Spinal cord (tissue), 10 donors: ENCODE measurements around the gene CNGA4. TPM values are rescaled to one million over a fixed set of nuclear protein-coding genes. Genes with fewer than 3 reads are reported as not detected.

Experiments used
- DNase-seq, 6 donors: peaks; one replicate each; pipeline versions ENCODE4 v3.0.0 to v3.0.0-alpha.2; 2013 to 2015; ENCODE audit warnings: low spot score in 6 of 6, low read depth in 4 of 6
- H3K27ac ChIP-seq: one replicate; pipeline ENCODE4 v1.5.1; 2013; ENCODE audit warnings: low read depth, low read length, control low read depth
- H3K27me3 ChIP-seq: one replicate; pipeline ENCODE4 v1.6.1; 2013; ENCODE audit warnings: low read length; ENCODE audit not compliant: control insufficient read depth, insufficient read depth
- H3K36me3 ChIP-seq: one replicate; pipeline ENCODE4 v1.6.1; 2013; ENCODE audit warnings: low read length; ENCODE audit not compliant: control insufficient read depth, insufficient read depth
- H3K4me1 ChIP-seq: one replicate; pipeline ENCODE4 v1.6.1; 2013; ENCODE audit warnings: low read length; ENCODE audit not compliant: control insufficient read depth, insufficient read depth
- H3K4me3 ChIP-seq: one replicate; pipeline ENCODE4 v1.5.1; 2013; ENCODE audit warnings: low read depth, low read length, control low read depth
- H3K9me3 ChIP-seq: one replicate; pipeline ENCODE4 v1.6.1; 2013; ENCODE audit warnings: low read length; ENCODE audit not compliant: control insufficient read depth, insufficient read depth
- WGBS: methylation state at CpG from one replicate; pipeline ENCODE4 v1.1.5; 2013; ENCODE audit warnings: missing lambda C conversion rate; ENCODE audit not compliant: insufficient coverage; 5-methylcytosine and 5-hydroxymethylcytosine counted together
- polyA plus RNA-seq, 2 donors: library from polyadenylated mRNA; unstranded; fragments of 120-200 nt; gene quantifications; one replicate each; pipeline ENCODE4 v1.2.1, GENCODE V29; 2013; ENCODE audit not compliant: insufficient read length in 2 of 2
- total RNA-seq, 2 donors: library from RNA; depleted of rRNA in 1 of 2; stranded (reverse); fragments of 120-200 nt in 1 of 2; fragments of >200 nt in 1 of 2; gene quantifications; one replicate each; pipeline versions ENCODE4 v1.2.3 to v1.2.4, GENCODE V29; 2013 to 2014
- donor health status: healthy.

The CNGA4 gene
- total and polyA plus RNA-seq, 4 donors, result 0.20 to 0.78 (median 0.53) TPM

GRCh38 chr11:6223854-6224253 is 15.0 kb upstream of the CNGA4 start:
- H3K27me3 ChIP-seq, result no peaks in the 10 kb centered on the region
- H3K9me3 ChIP-seq, result no peaks in the 10 kb centered on the region
- H3K4me1 ChIP-seq, result no peaks in the 10 kb centered on the region
- peaks cover 30% of the 10 kb centered on the region for H3K36me3 ChIP-seq
- H3K4me3 ChIP-seq, result no peak overlapping the region
- H3K27ac ChIP-seq, result no peak overlapping the region
- WGBS, result 97% methylated on average over 17 of the region's 17 CpGs
- no peak for DNase-seq

GRCh38 chr11:6224421-6224820 is 14.5 kb upstream of the CNGA4 start:
- Histone ChIP-seq H3K27me3 (no peaks in the 10 kb centered on the region), H3K4me3 (no peak overlapping the region), H3K36me3 (peaks cover 28% of the 10 kb centered on the region), H3K27ac (no peak overlapping the region), H3K4me1 (no peaks in the 10 kb centered on the region), H3K9me3 (no peaks in the 10 kb centered on the region)
- 96% methylated on average over 3 of the region's 3 CpGs for WGBS
- DNase-seq, result no peak

GRCh38 chr11:6225024-6225423 is 13.9 kb upstream of the CNGA4 start:
- no peaks in the 10 kb centered on the region for H3K4me1 ChIP-seq
- no peaks in the 10 kb centered on the region for H3K9me3 ChIP-seq
- WGBS, result 91% methylated on average over 1 of the region's 1 CpG
- no peak overlapping the region for H3K27ac ChIP-seq
- no peak overlapping the region for H3K4me3 ChIP-seq
- peaks cover 28% of the 10 kb centered on the region for H3K36me3 ChIP-seq
- no peaks in the 10 kb centered on the region for H3K27me3 ChIP-seq
- DNase-seq, result no peak

GRCh38 chr11:6225896-6226295 is 13.0 kb upstream of the CNGA4 start:
- H3K9me3 ChIP-seq, result no peaks in the 10 kb centered on the region
- H3K4me1 ChIP-seq, result no peaks in the 10 kb centered on the region
- WGBS, result no CpG with 5 or more reads among the region's 2 CpGs
- H3K27ac ChIP-seq, result no peak overlapping the region
- H3K27me3 ChIP-seq, result no peaks in the 10 kb centered on the region
- H3K36me3 ChIP-seq, result peaks cover 28% of the 10 kb centered on the region
- no peak for DNase-seq
- no peak overlapping the region for H3K4me3 ChIP-seq

GRCh38 chr11:6228520-6228919 is 10.4 kb upstream of the CNGA4 start:
- no peak overlapping the region for H3K4me3 ChIP-seq
- peaks cover 10% of the 10 kb centered on the region for H3K36me3 ChIP-seq
- no peaks in the 10 kb centered on the region for H3K27me3 ChIP-seq
- 80% methylated on average over 1 of the region's 3 CpGs for WGBS
- H3K4me1 ChIP-seq, result no peaks in the 10 kb centered on the region
- no peaks in the 10 kb centered on the region for H3K9me3 ChIP-seq
- no peak overlapping the region for H3K27ac ChIP-seq
- DNase-seq, result no peak

GRCh38 chr11:6229911-6230310 is 9.0 kb upstream of the CNGA4 start:
- Histone ChIP-seq H3K27me3 (no peaks in the 10 kb centered on the region), H3K36me3 (no peaks in the 10 kb centered on the region), H3K4me1 (peaks cover 5% of the 10 kb centered on the region), H3K4me3 (no peak overlapping the region), H3K9me3 (no peaks in the 10 kb centered on the region), H3K27ac (no peak overlapping the region)
- no peak for DNase-seq
- WGBS, result no CpG with 5 or more reads among the region's 2 CpGs

- H3K27me3 ChIP-seq, result no peaks in the 10 kb centered on the region
- peaks cover 12% of the 10 kb centered on the region for H3K4me1 ChIP-seq
- no peaks in the 10 kb centered on the region for H3K9me3 ChIP-seq
- H3K36me3 ChIP-seq, result no peaks in the 10 kb centered on the region
- H3K4me3 ChIP-seq, result no peak overlapping the region
- H3K27ac ChIP-seq, result no peak overlapping the region
- DNase-seq, result no peak
Observed at GRCh38 chr11:6232899-6233298, 6.0 kb upstream of the CNGA4 start.

GRCh38 chr11:6233984-6234386 is 4.9 kb upstream of the CNGA4 start:
- Histone ChIP-seq H3K27ac (peak overlapping the region; percentile 79), H3K27me3 (no peaks in the 10 kb centered on the region), H3K9me3 (no peaks in the 10 kb centered on the region), H3K4me1 (peaks cover 12% of the 10 kb centered on the region), H3K4me3 (peak overlapping the region; percentile 91), H3K36me3 (no peaks in the 10 kb centered on the region)
- DNase-seq, result no peak
- WGBS, result 2% methylated on average over 10 of the region's 10 CpGs

- Histone ChIP-seq H3K4me1 (peaks cover 12% of the 10 kb centered on the region), H3K36me3 (no peaks in the 10 kb centered on the region), H3K4me3 (peak within 1 kb of the TSS; percentile 91), H3K9me3 (no peaks in the 10 kb centered on the region), H3K27me3 (no peaks in the 10 kb centered on the region), H3K27ac (peak within 1 kb of the TSS; percentile 83)
- peak; percentile 94 to 100 (median 98) for DNase-seq
- WGBS, result under 1% methylated on average over 62 of the region's 62 CpGs
Observed at GRCh38 chr11:6234387-6235107, 4.3 kb upstream of the CNGA4 start, which contains the start of gene FHIP1B. TSS of gene FHIP1B (minus strand) at chr11:6234636. CDS start at chr11:6224516, 10,120 bp downstream.

- no peak overlapping the region for H3K4me3 ChIP-seq
- peaks cover 12% of the 10 kb centered on the region for H3K4me1 ChIP-seq
- H3K36me3 ChIP-seq, result no peaks in the 10 kb centered on the region
- WGBS, result 100% methylated on average over 2 of the region's 4 CpGs
- no peaks in the 10 kb centered on the region for H3K9me3 ChIP-seq
- no peaks in the 10 kb centered on the region for H3K27me3 ChIP-seq
- no peak for DNase-seq
- H3K27ac ChIP-seq, result no peak overlapping the region
Observed at GRCh38 chr11:6237266-6237665, 1.6 kb upstream of the CNGA4 start.
